Amygdala (tissue), 56 donors: ENCODE results near the gene SHC1.

Source experiments
- DNase-seq, 56 donors: peaks; one replicate each; lab custom pipeline; 2025; lab: John Stamatoyannopoulos, UW

The SHC1 gene

GRCh38 chr1:154975409-154976059 is 5.0 kb upstream of the SHC1 start:
- DNase-seq, result peak in 14 of 56 donors; percentile 10 to 45 (median 20)

- peak in 51 of 56 donors; percentile 73 to 99 (median 91) for DNase-seq
These were observed 4.4 kb upstream of the SHC1 start for GRCh38 chr1:154974808-154975408.

DNA sequence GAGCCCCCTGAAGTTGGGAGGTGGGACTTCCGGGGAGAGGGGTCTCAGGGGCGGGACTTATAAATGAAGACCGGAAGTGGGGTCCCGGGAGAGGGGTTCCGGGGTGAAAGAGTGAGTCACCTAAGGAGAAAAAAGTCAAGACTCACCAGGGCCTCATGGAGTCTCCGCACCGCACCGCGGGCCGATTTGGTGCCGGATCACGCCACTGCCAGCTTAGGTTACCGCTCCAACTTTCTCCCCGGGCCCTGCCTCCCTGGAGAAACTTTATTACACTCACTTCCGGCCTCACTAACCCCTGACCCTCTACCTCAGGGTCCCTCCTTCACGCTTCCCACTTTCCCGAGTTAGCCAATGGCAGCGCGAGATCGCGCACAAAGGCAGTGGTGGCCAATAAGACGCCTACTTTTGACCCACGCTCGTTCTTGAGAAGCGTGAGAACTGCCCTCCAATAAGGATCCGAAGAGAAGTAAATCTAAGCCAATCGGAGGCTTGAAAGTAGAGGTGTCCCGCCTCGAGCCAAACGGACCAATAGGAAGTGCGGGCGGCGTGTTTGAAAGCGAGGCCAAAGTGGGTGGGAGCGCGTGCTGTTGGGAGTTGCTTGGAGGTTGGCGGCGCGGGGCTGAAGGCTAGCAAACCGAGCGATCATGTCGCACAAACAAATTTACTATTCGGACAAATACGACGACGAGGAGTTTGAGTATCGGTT is 3.7 kb upstream of the SHC1 start, which contains the start of gene CKS1B:
Gene CKS1B, plus strand, starts transcription at position 580 of the 706 bp plus-strand sequence. Its CDS starts 65 bp downstream, at position 645.
- peak; percentile 90 to 100 (median 98) for DNase-seq

DNA sequence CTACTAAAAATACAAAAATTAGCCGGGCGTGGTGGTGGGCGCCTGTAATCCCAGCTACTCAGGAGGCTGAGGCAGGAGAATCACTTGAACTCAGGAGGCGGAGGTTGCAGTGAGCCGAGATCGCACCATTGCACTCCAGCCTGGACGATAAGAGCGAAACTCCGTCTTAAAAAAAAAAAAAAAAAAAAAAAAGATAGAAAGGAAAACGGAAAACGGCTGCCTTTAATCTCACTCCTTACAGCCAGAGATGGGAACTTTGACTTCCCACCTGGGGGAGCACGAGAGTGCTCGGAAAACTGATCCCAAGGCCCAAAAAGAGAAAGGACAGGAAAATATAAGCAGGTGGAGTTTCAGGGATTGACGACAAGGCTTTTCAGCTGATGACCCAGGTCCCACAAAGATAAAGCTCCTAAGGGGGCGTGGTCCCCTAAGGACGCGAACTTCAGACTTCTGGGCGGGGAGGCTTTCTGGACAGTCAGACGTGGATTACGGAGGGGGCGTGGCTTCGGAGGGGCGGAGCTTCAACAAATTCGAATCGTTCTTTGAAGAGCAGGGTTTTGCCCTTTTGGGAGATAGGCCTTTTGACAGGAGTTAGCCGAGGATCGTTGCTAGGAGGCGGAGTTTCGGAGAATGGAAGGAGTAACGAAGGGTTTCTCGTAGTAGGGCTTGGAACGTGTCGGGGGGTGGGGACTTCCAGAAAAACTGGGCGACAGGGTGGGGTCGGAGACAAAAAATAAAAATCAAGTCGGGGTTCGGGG is 3.0 kb upstream of the SHC1 start:
- peak in 52 of 56 donors; percentile 36 to 85 (median 70) for DNase-seq

- peak in 18 of 56 donors; percentile 12 to 46 (median 20) for DNase-seq
These were observed 2.2 kb upstream of the SHC1 start for GRCh38 chr1:154972517-154973343.

DNA sequence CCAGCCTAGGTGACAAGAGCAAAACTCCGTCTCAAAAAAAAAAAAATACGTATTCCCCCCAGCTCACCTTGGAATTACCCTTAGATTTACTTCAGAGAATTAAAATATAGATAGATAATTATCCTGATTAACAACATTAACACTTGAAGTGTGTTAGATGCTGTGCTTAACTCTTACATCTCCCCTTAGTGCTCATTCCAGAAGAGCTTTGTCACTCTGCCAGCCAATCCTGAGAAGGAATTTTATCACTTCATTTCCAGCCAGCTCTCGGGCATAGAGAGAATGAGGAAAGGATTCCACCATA is 1.6 kb upstream of the SHC1 start:
- no peak for DNase-seq

- DNase-seq, result no peak
These were observed 923 bp upstream of the SHC1 start for GRCh38 chr1:154971341-154971998.

GRCh38 chr1:154969860-154970452 is 591 bp downstream of the SHC1 start:
- DNase-seq, result peak in 9 of 56 donors; percentile 6 to 53 (median 26)

- DNase-seq, result no peak
These were observed 1.3 kb downstream of the SHC1 start for GRCh38 chr1:154969246-154969645.

GRCh38 chr1:154968731-154969130 is 1.8 kb downstream of the SHC1 start:
- no peak for DNase-seq

DNA sequence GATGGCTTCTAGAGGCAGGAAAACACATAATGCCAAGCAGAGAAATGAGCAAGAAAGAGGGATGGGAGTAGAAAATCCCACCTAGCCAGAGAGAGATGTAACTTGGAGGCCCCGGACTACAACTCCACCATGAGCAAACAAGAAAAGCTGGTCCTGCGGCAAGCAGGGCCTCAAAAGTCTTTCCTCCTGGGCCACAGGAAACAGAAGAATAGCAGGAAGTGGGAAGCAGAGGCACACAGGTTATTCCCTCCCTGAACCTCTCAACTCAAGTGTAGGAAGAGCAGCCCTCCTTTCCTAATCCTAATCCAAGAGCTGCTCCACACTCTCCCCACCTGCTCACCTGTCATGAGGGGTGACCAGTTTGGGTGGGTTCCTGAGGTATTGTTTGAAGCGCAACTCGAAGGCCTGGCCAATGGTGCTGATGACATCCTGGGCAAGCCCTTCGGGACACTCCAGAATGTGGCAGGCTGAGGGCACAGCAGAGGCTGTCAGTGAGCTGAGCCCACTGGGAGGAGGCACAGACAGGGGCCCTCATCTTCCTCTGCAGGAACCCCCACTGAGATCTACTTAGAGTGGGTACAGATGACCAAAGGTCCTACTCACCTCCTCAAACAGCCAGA is 3.1 kb downstream of the SHC1 start:
- no peak for DNase-seq

DNA sequence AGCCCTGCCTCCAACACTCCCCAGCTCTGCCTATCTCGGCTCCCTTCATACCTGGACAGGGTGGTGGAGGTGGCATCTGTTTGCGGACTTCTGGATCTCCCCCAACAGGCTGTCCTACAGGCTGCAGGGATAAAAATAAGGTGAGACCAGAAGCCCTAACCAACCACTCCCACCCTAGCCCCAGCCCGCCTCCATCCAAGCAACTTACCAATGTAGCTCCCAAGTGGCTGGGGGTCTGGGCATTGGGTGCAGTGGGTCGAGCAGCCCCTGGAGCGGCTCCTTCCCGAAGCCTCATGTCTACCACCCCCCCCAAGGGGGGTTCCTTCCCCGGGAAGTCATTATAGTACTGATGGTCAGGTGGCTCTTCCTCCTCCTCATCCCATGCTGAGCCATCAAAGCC is 4.4 kb downstream of the SHC1 start:
- no peak for DNase-seq

- DNase-seq, result no peak
These were observed 6.2 kb downstream of the SHC1 start for GRCh38 chr1:154964359-154964758.

DNA sequence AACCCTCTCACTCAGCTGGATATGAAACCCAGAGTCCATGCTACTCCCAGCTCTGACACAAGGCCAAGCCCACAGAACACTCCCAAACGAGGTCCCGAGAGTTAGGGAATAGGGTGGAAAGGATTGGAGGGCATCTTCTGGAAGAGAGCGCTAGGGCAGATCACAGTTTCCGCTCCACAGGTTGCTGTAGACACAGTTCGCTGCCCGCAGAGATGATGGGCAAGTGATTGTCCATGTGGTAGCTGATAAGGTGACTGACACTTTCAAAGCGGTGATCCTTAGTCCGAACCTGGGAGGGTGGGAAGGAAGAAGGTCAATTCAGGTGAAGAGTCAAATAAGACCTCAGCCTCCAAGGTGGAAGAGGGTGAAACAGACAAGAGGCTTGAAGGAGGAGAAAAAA is 6.9 kb downstream of the SHC1 start:
- DNase-seq, result no peak

DNA sequence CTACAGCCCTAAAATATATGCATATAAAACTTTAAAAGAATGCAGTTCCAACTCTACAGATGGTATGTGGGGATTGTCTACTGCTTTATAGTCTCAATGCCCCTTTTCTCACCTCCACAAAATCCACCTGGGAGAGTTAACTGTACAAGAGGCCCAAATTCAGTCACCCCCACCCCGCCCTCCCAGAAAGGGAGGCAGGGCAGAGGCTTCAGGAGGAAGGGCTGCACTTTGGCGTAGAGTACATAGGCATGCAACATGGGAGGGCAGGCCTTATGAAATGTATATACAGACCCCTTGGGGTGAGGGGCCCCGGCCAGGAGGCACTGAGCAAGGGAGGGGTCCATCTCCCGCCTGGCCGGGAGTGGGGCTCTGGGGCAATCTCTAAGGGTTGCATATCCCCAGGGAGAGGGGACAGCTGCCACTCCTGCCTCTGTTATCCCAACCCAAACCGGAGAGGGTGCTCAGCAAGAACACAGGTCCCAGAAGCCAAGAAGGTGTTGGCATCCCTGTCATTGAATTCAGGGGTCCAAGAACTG is 7.7 kb downstream of the SHC1 start:
- no peak for DNase-seq

- DNase-seq, result peak in 3 of 56 donors; percentile 20 to 54 (median 30)
These were observed 8.3 kb downstream of the SHC1 start for GRCh38 chr1:154962156-154962749.

GRCh38 chr1:154961207-154962155 is 9.1 kb downstream of the SHC1 start, which contains the start of gene PYGO2:
PYGO2 (minus strand) TSS chr1:154961782; CDS start chr1:154961576, 206 bp downstream.
- DNase-seq, result peak in 48 of 56 donors; percentile 31 to 90 (median 74)
